Transverse colon (tissue), 4 donors: ENCODE results near the gene GTF2F2.

Experiments
- CTCF ChIP-seq, 5 experiments: fragments of 200-600 bp in 3 of 5; fragments of 450-650 bp in 2 of 5; sonication (generic) in 3 of 5; IDR thresholded peaks; 1 replicate in 2 of 5; 2 replicates in 3 of 5; pipeline ENCODE4 v1.5.1; 2016 to 2017; ENCODE audit warnings: antibody characterized with exemption in 5 of 5, inconsistent platforms in 3 of 5, mild to moderate bottlenecking in 2 of 5, moderate library complexity in 1 of 5
- EP300 ChIP-seq: sonication (generic); formaldehyde crosslinking; IDR thresholded peaks from one replicate; pipeline ENCODE4 v1.6.1; 2017; ENCODE audit warnings: antibody characterized with exemption, low read depth
- POLR2A ChIP-seq: fragments of 450-650 bp; IDR thresholded peaks from one replicate; pipeline ENCODE4 v1.6.1; 2016; ENCODE audit warnings: antibody characterized with exemption, mild to moderate bottlenecking, moderate library complexity
- POLR2AphosphoS5 ChIP-seq, 3 donors: sonication (generic); formaldehyde crosslinking; IDR thresholded peaks; one replicate each; pipeline ENCODE4 v1.6.1; 2016; ENCODE audit warnings: antibody characterized with exemption in 3 of 3

- no peak for TF ChIP-seq POLR2AphosphoS5 (IDR thresholded peaks at IDR 0.05)
- TF ChIP-seq CTCF (IDR thresholded peaks at IDR 0.05): no peak
- TF ChIP-seq POLR2A: no peak
- TF ChIP-seq EP300: no peak
Measured at GRCh38 chr13:45074721-45075120, 45.6 kb upstream of the GTF2F2 start.
